Stomach (tissue), 4 donors: ENCODE results near the gene CCDC59.

Experiments used
- POLR2A ChIP-seq, 4 donors: fragments of 450-650 bp; IDR thresholded peaks; one replicate each; pipeline ENCODE4 v1.6.1; 2016; ENCODE audit warnings: antibody characterized with exemption in 4 of 4, control low read depth in 2 of 4, mild to moderate bottlenecking in 1 of 4, moderate library complexity in 1 of 4
- TF ChIP-seq, protein P1 (sequence below), 7 experiments: fragments of 450-650 bp in 4 of 7; fragments of 200-600 bp in 3 of 7; sonication (generic) in 3 of 7; IDR thresholded peaks; one replicate each; pipeline ENCODE4 v1.5.1; 2016 to 2019; ENCODE audit warnings: antibody characterized with exemption in 7 of 7, control low read depth in 2 of 7, mild to moderate bottlenecking in 1 of 7

DNA sequence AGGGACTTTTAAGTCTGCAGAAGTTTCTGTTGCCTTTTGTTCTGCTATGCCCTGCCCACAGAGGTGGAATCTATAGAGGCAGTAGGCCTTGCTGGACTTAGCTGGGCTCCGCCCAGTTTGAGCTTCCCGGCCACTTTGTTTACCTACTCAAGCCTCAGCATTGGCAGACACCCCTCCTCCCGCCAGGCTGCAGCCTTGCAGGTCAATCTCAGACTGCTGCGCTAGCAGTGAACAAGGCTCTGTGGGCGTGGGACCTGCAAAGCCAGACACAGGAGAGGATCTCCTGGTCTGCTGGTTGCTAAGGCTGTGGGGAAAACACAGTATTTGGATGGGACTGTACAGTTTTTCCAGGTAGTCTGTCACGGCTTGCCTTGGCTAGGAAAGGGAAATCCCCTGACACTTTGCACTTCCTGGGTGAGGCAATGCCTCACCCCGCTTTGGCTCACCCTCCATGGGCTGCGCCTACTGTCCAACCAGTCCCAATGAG lies 43.7 kb downstream of the CCDC59 start:
- no peak for TF ChIP-seq POLR2A (IDR thresholded peaks at IDR 0.05)
- TF ChIP-seq, protein P1, sequence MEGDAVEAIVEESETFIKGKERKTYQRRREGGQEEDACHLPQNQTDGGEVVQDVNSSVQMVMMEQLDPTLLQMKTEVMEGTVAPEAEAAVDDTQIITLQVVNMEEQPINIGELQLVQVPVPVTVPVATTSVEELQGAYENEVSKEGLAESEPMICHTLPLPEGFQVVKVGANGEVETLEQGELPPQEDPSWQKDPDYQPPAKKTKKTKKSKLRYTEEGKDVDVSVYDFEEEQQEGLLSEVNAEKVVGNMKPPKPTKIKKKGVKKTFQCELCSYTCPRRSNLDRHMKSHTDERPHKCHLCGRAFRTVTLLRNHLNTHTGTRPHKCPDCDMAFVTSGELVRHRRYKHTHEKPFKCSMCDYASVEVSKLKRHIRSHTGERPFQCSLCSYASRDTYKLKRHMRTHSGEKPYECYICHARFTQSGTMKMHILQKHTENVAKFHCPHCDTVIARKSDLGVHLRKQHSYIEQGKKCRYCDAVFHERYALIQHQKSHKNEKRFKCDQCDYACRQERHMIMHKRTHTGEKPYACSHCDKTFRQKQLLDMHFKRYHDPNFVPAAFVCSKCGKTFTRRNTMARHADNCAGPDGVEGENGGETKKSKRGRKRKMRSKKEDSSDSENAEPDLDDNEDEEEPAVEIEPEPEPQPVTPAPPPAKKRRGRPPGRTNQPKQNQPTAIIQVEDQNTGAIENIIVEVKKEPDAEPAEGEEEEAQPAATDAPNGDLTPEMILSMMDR (IDR thresholded peaks at IDR 0.05): no peak
